Psoas muscle (tissue), 8 donors: ENCODE results near the gene ANKRD34A. TPM values are rescaled to one million over a fixed set of nuclear protein-coding genes. Genes with fewer than 3 reads are reported as not detected.

Experiments used
- ATAC-seq, 4 donors: fragments of 200-7000 bp; cut with Tn5 transposase; one replicate each; pipeline ENCODE4 v1.9.1; 2020; ENCODE audit warnings: moderate library complexity in 3 of 4, mild to moderate bottlenecking in 2 of 4
- DNase-seq, 2 donors: peaks; one replicate each; pipeline ENCODE4 v3.0.0-alpha.2; 2020
- H3K27ac ChIP-seq: fragments of 200-600 bp; one replicate; pipeline ENCODE4 v1.8.0; 2022
- H3K27me3 ChIP-seq, 3 donors: fragments of 200-600 bp in 1 of 3; one replicate each; pipeline versions ENCODE4 v1.6.1 to v1.8.0; 2013 to 2022; ENCODE audit warnings: low read length in 2 of 3, mild to moderate bottlenecking in 2 of 3, moderate library complexity in 1 of 3; ENCODE audit not compliant: insufficient read depth in 3 of 3
- H3K36me3 ChIP-seq, 2 donors: fragments of 200-600 bp in 1 of 2; one replicate each; pipeline versions ENCODE4 v1.6.1 to v1.8.0; 2013 to 2022; ENCODE audit warnings: low read depth in 1 of 2, mild to moderate bottlenecking in 1 of 2, moderate library complexity in 1 of 2; ENCODE audit not compliant: insufficient read depth in 1 of 2
- H3K4me1 ChIP-seq: fragments of 200-600 bp; one replicate; pipeline ENCODE4 v1.8.0; 2022
- H3K4me3 ChIP-seq: fragments of 200-600 bp; one replicate; pipeline ENCODE4 v1.8.0; 2022; ENCODE audit warnings: mild to moderate bottlenecking
- H3K9me3 ChIP-seq: fragments of 200-600 bp; one replicate; pipeline ENCODE4 v1.8.0; 2022
- CTCF ChIP-seq: fragments of 200-600 bp; IDR thresholded peaks from one replicate; pipeline ENCODE4 v1.8.0; 2022; ENCODE audit warnings: antibody characterized with exemption
- WGBS, 3 donors: extraction: QIAGEN DNeasy Blood & Tissue Kit; methylation state at CpG; one replicate each; pipeline versions ENCODE4 v1.1.6 to v1.1.7; 2013; 5-methylcytosine and 5-hydroxymethylcytosine counted together
- intact Hi-C, 2 donors: fragments of 100-400 bp; cut with DNase I; formaldehyde crosslinking; loops; one replicate each; pipeline versions ENCODE4 v1.11.0 to v1.14.2; 2022
- polyA plus RNA-seq, 3 donors: library from polyadenylated mRNA; stranded (reverse); fragments of 200-250 nt; gene quantifications; one replicate each; pipeline ENCODE4 v1.2.3, GENCODE V29; 2013
- total RNA-seq, 4 donors: library from RNA; stranded (reverse); fragmentation: NEBNext Ultra II Directional in 2 of 4; extraction: Animal tissue kit (Norgen Biotek cat#: 25700) in 2 of 4; gene quantifications; one replicate each; pipeline versions ENCODE4 v1.2.1 to v1.2.4, GENCODE V29; 2021 to 2023
- donor health status: healthy with polysubstance abuse.
- donor health status: DM: no; HTN: no; CAD: no; lungs with moderate emphysema.
- donor health status: Bipolar disorder and iron deficiency.
- donor health status: healthy.
- donor health status: DM: yes; HTN: yes; CAD: no.
- donor health status: DM: no; HTN: no; CAD: no.
- donor health status: DM: no; HTN: no; CAD: no.
- donor health status: DM: yes; HTN: yes; CAD: no.

Gene ANKRD34A
- total and polyA plus RNA-seq, 7 donors, result 0.42 to 14.7 (median 7.4) TPM

GRCh38 chr1:145947551-145947950, 16.8 kb downstream of the ANKRD34A start:
- no peak for TF ChIP-seq CTCF
- intact Hi-C loops, result loop anchor here in 1 of 2 donors (5.0 kb wide), 1 partner anchor 55 kb away; no protein-coding TSS in a partner anchor
- no peak for DNase-seq
- H3K9me3 ChIP-seq, result no peaks in the 10 kb centered on the region
- no peak overlapping the region for H3K4me3 ChIP-seq
- peaks cover 6 to 42% of the 10 kb centered on the region in 2 donors for H3K36me3 ChIP-seq
- 65 to 70% (median 70%) methylated on average over 4 of the region's 4 CpGs for WGBS, 3 donors
- ATAC-seq, result no peak
- peak overlapping the region; percentile 89 for H3K27ac ChIP-seq
- H3K4me1 ChIP-seq, result peaks cover 53% of the 10 kb centered on the region
- no peaks in the 10 kb centered on the region for H3K27me3 ChIP-seq

- H3K4me3 ChIP-seq, result no peak overlapping the region
- peak overlapping the region; percentile 19 for H3K27ac ChIP-seq
Measured at GRCh38 chr1:145946477-145946986, 17.8 kb downstream of the ANKRD34A start.

GRCh38 chr1:145944532-145944931, 19.8 kb downstream of the ANKRD34A start:
- no peak overlapping the region for H3K4me3 ChIP-seq
- H3K36me3 ChIP-seq, result peaks cover 6 to 70% of the 10 kb centered on the region in 2 donors
- H3K27ac ChIP-seq, result no peak overlapping the region
- intact Hi-C loops, result no loop called here
- peaks cover 29% of the 10 kb centered on the region for H3K4me1 ChIP-seq
- H3K27me3 ChIP-seq, result no peaks in the 10 kb centered on the region
- DNase-seq (no peak), ATAC-seq (no peak)
- WGBS, 3 donors, result 81 to 93% (median 83%) methylated on average over 3 of the region's 3 CpGs
- TF ChIP-seq CTCF, result no peak
- no peaks in the 10 kb centered on the region for H3K9me3 ChIP-seq

More at GRCh38 chr1:145946477-145946986, 17.8 kb downstream of the ANKRD34A start:
- no peak for DNase-seq
- peaks cover 43% of the 10 kb centered on the region for H3K4me1 ChIP-seq
- no peak for ATAC-seq
- H3K36me3 ChIP-seq, result peaks cover 6 to 53% of the 10 kb centered on the region in 2 donors
- TF ChIP-seq CTCF, result no peak
- H3K27me3 ChIP-seq, result no peaks in the 10 kb centered on the region
- WGBS, 3 donors, result 90 to 97% (median 92%) methylated on average over 4 of the region's 4 CpGs
- intact Hi-C loops, result loop anchor here in 1 of 2 donors (5.0 kb wide), 1 partner anchor 56 kb away; no protein-coding TSS in a partner anchor
- H3K9me3 ChIP-seq, result no peaks in the 10 kb centered on the region

- Histone ChIP-seq H3K36me3 (peaks cover 6 to 81% of the 10 kb centered on the region in 2 donors), H3K27me3 (no peaks in the 10 kb centered on the region), H3K4me1 (peaks cover 13% of the 10 kb centered on the region), H3K9me3 (no peaks in the 10 kb centered on the region), H3K27ac (peak overlapping the region; percentile 19), H3K4me3 (no peak overlapping the region)
- no peak for ATAC-seq
- no peak for DNase-seq
- TF ChIP-seq CTCF, result no peak
- WGBS, 3 donors, result 81 to 85% (median 82%) methylated on average over 6 of the region's 6 CpGs
- intact Hi-C loops, result no loop called here
Measured at GRCh38 chr1:145942871-145943270, 21.5 kb downstream of the ANKRD34A start.

GRCh38 chr1:145942405-145942804, 22.0 kb downstream of the ANKRD34A start:
- ATAC-seq, result no peak
- Histone ChIP-seq H3K4me1 (peaks cover 13% of the 10 kb centered on the region), H3K27ac (peak overlapping the region; percentile 19), H3K4me3 (no peak overlapping the region), H3K36me3 (peaks cover 6 to 83% of the 10 kb centered on the region in 2 donors), H3K9me3 (no peaks in the 10 kb centered on the region), H3K27me3 (no peaks in the 10 kb centered on the region)
- TF ChIP-seq CTCF, result no peak
- WGBS, 3 donors, result 83 to 88% (median 87%) methylated on average over 4 of the region's 4 CpGs
- intact Hi-C loops, result no loop called here
- DNase-seq, result no peak
